HG02571 (cell line): ENCODE results near the gene STAC3.
A peak's percentile ranks its signal among the peaks of the same experiment; 100 is the strongest.

Experiments
- ATAC-seq: cut with Tn5 transposase; IDR thresholded peaks from one replicate; pipeline ENCODE4 v1.9.1; 2021; ENCODE audit warnings: mild to moderate bottlenecking, moderate library complexity; ENCODE audit not compliant: unreplicated experiment

The STAC3 gene

DNA sequence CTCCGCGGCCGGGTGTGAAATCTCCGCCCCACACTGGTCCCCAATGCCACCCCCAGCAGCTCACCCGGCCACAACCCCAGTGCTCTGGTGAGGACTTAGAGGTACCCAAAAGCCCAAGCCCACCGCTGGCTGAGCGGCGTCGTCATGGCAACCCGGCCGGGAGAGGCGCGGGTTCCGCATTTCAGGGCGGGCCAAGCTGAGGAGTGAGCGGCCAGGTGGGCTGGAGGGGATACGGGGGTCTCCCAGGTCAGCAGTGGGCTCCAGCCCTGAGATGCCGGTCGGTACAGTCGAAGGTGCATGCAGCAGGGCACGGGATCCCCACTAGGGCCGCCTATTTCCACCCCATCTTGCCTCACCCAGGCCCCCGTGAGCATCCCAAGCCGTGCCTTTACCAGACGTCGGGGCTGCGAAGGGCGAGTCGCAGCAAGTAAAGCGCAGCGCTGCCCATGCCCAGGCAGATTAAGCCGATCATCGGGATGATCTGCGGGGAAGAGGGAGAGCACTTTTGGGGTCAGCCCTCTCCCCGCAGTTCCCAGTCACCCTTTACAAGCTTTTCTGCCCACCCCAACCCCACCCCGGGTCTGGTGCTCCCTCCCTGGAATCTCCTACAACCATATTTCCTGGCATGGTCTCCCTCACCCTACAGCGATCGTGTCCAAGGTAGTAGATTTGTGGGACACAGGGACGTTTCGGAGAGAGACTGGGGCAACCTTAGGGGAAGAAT, 14.6 kb downstream of the STAC3 start:
- no peak for ATAC-seq

DNA sequence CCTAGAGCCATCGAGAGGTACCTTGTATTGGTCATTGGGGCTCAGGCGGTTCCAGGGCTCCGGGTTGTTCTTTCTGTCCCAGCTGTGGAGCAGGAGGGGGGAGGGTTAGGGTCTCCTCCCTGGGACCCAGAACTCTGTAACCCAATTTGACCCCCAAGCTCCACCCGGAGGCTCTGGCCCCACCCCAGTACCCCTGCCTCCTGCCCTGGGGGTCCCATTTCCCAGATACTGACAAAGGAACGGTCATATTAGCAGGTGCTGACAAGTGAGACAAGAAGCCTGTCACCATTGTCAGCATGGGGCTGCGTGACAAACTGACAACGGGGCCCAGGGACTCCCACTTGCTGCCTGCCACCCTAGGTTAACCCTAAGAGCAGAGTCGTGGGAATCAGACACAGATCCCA, 15.3 kb downstream of the STAC3 start:
- no peak for ATAC-seq

DNA sequence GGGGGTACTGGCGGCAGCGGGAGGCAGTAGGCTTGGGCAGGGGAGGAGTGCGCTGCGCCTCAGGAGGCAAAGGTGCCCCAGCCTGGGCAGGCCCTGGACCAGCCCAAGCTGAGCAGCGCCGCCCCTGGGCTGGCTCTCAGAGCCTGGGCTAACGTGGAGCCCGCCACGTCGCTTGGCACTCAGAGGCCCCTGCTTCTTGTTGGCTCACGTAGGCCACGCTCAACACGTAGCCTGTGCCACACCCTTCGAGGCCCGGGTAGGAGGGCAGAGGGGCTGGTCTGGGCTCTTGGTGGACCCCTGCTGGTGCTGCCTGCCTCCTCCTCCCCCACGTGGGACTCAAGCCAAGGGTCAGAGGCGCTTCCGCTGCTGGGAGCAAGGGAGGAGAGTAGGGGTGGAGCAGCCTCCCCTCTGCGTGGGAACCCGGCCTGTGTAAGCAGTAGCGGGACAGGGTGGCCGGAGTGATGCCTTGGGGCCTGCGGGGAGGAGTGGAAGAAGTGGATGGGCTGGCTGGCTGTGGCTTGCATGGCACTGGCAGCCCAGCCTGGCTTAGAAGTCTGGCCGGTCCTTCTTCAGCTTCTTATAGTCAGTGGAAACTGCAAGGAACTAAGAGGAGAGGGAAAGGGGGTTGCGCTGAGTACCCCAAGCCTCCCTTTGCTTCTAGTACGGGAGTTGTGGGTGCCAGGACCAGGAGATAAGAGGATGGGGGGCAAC, 15.8 kb downstream of the STAC3 start:
- no peak for ATAC-seq

DNA sequence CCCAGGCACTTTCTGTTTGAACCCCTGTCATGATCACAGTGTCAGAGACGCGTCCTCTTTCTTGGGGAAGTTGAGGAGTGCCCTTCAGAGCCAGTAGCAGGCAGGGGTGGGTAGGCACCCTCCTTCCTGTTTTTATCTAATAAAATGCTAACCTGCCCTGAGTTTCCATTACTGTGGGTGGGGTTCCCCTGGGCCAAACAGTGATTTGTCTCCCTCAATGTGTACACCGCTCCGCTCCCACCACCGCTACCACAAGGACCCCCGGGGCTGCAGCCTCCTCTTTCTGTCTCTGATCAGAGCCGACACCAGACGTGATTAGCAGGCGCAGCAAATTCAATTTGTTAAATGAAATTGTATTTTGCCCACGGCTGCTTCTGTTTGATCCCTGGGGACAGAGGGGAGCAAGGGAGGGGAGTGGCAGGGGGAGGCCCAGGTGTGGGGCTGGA, 16.4 kb downstream of the STAC3 start:
- ATAC-seq, result no peak

DNA sequence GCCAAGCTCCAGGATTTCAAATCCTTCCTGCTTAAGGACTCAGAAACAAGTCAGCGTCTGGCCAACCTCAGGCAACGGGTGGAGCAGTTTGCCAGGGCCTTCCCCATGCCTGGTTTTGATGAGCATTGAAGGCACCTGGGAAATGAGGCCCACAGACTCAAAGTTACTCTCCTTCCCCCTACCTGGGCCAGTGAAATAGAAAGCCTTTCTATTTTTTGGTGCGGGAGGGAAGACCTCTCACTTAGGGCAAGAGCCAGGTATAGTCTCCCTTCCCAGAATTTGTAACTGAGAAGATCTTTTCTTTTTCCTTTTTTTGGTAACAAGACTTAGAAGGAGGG, 16.8 kb downstream of the STAC3 start:
- no peak for ATAC-seq

DNA sequence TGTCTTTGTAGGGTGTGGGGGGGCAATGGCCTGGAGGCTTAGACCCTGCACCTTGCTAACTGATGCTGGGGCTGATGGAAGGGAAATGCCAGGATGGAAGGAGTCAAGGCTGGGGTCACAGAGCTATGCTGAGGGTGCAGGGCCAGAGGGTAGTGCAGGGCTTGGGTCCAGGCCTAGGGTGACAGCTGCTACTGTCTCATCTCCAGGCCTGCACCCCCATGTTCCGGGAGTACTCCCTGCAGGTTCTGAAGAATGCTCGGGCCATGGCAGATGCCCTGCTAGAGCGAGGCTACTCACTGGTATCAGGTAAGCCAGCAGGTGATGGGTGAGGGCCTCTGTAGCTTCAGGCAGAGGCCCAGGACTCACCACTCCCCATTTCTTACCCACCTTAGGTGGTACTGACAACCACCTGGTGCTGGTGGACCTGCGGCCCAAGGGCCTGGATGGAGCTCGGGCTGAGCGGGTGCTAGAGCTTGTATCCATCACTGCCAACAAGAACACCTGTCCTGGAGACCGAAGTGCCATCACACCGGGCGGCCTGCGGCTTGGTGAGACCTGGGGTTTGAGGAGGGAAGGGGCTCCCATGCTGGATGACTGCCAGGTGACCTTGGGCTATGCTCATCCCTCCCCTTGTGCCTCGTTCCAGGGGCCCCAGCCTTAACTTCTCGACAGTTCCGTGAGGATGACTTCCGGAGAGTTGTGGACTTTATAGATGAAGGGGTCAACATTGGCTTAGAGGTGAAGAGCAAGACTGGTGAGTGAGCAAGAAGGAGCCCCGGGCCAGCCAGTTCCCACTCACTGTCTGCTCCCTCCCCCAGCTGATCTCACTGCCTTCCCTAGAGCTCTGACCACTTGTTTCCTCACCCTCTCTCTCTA, 17.4 kb downstream of the STAC3 start:
- ATAC-seq, result no peak

DNA sequence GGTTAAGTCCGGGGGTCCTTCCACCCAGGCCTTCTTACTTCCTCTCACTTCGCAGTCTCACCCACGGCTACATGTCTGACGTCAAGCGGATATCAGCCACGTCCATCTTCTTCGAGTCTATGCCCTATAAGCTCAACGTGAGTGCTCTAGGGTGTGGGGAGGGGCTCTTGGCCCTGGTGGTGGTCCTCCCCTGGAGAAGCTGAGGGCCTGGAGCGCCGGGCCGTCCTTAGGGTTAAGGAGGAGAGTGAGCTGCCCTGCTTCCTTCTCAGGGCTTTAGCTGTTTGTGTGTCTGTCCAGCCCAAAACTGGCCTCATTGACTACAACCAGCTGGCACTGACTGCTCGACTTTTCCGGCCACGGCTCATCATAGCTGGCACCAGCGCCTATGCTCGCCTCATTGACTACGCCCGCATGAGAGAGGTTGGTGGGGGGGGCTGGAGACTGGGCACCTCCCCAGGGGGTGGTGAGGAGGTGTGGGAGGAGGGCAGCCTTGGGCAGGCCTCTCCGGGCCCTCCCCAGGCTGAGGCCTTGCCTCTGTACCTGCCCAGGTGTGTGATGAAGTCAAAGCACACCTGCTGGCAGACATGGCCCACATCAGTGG, 18.7 kb downstream of the STAC3 start:
- no peak for ATAC-seq

DNA sequence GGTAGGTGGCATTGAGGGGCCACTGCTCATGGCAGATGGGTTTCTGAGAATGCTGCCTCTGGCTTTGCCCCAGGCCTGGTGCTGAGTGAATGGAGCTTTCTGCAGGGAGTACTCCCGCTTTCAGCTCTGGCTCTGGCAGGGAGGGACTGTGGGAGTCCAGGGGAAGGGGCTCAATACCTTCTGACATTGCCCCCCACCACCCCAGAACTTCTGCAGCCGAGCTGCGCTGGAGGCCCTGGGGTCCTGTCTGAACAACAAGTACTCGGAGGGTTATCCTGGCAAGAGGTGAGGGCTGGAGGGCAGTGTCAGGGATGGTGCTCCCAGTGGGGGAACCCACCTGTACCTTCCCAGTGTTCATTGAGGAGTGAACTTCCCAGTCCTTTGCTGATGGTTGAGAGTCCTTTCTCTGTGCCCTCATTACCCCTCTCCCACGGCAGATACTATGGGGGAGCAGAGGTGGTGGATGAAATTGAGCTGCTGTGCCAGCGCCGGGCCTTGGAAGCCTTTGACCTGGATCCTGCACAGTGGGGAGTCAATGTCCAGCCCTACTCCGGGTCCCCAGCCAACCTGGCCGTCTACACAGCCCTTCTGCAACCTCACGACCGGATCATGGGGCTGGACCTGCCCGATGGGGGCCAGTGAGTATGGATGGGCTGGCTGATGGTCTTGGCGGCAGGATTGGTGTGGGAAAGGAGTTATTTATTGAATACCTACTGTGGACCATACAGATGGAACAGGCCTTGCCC, 19.5 kb downstream of the STAC3 start:
- no peak for ATAC-seq

DNA sequence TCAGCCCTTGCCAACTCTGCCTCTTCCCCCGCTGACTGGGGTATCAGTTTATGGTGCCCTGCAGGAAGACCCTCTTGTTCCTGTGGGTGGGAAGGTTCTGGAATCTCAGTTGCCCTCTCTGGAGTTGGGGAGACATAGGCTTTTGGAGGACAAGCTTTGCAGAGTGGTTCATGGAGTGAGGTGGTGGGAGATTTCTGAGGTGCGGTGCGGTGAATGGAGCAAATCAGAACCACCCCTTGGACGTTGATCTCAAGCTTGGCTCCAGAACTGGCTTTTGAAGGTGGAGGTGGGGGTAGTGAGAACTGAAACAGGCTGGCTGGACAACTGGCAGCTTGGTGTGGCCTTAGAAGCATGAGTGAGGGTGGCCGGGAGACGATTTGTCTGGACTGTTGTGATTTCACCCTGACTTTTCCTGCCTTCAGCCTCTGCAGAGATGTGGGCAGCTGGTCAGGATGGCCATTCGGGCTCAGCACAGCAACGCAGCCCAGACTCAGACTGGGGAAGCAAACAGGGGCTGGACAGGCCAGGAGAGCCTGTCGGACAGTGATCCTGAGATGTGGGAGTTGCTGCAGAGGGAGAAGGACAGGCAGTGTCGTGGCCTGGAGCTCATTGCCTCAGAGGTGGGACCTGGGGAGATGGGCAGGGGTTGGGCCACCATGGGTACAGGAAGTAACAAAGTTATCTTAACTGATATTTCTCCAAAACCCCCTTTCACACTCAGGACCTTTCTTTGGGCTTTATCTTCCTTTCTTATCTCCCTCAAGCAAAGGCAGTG, 20.4 kb downstream of the STAC3 start:
- no peak for ATAC-seq

DNA sequence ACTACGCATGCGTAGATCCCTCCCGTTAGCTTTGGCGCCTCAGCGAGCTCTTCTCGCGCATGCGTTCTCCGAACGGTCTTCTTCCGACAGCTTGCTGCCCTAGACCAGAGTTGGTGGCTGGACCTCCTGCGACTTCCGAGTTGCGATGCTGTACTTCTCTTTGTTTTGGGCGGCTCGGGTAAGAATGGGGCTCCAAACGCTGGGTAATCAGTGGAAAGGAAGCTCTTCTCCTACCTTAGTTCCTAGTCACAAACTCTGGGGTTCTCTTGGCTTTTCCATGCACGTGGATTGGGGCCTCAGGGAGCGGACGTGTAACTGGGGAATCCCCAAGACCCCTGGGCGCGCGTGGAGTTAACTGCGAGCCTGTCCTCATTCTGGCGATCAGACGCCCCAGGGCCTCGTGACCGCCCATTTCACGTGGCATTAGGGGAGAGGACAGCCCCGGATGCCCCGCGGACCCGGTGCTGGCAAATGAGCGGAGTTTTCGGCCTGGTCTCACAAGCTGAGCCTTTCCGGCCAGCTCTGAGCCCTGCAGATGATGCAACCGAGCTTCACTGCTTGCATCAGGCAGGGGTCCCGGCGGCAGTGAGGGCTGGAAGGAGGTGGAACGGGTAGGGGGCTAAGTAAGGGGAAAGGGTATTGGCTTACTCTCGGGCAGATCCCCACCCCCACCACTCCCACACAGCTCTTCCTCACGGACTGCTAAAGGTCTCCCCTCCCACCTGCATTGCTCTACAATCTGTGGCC, 21.2 kb downstream of the STAC3 start, which contains the start of gene SHMT2:
SHMT2 (plus strand) TSS at position 78 of the 747 bp plus-strand sequence; CDS start at position 146, 68 bp downstream.
- peak; percentile 62 for ATAC-seq

DNA sequence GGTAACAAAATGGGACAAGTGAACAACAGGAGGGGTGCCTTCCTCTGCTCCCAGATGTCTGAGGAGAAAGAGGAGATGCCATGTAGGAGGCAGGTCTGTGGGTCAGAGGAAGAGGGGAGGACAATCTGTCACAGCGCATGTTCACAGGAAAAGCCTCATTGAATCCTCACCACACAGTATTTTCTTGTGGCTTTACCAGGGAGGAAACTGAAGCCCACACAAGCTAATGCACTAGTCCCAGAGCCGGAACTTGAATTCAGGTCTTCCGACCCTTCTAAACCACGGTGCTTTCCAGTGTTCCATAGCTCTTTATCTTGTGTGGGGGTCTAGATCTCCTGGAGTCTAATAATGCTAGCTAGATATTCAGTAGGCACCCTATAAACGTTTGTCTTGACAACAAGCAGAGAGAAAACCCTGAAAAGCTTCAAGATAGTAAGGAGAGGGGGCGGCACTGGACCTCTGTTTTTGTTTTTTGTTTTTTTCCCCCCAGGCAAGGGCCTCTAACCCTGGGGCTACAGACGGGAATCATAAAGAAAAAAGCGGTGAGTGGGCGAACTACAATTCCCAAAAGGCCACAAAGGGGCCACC, 21.8 kb downstream of the STAC3 start:
- ATAC-seq, result no peak

DNA sequence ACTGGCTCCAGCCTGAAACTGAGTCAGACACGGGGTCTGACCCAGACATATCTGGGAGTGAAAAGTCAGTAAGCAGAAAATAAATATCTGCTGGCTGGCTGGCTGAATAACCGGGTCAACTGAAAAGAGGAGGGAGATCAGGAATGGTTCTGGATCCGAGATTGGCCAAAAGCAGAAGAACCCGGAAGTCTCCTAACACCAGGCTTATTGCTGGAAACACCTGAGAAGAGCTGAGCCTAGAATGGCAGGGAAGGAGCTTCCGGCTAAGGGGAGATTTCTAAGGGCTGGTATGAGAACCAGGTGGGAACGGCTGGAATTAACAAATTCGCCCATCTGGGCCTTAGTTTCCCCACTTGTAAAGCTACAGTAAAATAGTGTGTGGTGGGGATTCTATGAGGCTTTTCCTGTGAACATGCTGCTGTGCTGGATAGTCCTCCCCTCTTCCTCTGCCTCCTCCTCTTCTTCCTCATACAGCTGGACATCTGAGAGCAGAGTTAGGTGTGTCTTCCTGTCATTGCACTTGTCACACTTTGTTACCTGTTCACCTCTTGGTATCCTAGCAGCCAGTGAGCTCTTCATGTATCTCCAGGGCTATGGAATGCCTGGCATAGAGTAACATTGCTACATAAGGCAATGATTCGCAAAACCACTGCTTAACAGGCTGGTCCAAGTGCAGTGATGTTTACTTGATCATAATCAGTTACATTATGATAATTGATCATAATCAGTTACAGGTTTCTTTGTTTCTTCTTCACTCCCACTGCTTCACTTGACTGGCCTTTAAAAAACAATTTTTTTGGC, 23.5 kb downstream of the STAC3 start:
- no peak for ATAC-seq

DNA sequence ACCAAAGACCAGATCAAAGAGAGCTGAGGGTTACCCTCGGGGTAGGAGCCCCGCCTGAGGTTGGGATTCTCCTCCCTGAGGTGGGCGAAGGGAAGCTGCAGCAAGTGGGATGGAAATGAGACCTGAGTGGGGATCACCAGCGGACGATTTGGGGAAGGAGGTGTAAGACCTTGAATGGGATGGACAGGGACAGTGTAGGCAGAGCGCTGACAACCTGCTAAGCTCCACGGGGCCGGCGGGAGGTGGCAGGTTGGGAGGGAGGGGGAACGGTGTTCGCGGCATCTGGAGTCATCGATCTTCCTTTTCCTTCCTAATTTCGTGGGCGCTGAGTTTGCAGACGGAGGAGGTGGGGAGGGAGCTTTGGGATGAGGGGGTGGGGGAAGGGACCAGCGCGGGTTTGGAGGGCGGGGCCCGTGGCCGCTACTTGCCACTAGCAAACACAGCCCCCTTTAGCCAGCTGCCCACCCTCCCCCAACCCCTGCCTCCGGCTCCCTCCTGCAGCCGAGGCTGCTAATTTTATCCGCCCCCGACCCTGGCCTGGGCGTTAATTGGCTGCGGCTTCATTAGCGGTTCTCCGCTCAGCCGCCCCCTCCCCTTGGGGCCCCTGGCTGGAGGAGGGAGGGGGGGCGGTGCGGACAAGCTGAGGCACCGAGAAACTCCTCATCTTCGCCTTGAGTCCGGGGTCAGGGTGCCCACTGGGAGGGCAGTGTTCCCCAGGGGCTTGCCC, 24.2 kb downstream of the STAC3 start:
- no peak for ATAC-seq

DNA sequence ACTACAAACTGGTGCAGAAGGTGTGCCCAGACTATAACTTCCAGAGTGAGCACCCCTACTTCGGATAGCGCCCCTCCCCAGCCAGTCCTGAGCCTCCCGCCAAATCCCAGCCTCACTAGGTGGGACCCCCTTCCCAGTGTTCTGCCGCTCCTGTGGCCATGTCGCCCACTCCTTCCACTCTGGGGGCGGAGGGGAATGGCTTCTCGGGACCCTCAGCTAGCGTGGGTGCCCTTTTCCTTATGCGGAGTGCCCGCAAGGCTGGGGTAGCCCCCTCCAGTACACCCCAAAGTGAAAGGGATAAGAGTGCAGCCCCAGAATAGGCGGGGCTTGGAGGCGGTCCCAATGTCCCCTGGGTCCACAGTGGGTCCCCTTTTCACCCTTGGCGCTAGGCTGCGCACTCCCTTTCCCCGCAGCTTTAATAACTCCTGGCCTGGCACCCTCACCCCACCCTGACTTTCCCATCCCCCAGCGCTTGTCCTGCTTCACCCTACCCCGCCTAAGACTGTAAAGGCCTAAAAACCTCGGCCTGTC, 25.2 kb downstream of the STAC3 start:
- no peak for ATAC-seq

DNA sequence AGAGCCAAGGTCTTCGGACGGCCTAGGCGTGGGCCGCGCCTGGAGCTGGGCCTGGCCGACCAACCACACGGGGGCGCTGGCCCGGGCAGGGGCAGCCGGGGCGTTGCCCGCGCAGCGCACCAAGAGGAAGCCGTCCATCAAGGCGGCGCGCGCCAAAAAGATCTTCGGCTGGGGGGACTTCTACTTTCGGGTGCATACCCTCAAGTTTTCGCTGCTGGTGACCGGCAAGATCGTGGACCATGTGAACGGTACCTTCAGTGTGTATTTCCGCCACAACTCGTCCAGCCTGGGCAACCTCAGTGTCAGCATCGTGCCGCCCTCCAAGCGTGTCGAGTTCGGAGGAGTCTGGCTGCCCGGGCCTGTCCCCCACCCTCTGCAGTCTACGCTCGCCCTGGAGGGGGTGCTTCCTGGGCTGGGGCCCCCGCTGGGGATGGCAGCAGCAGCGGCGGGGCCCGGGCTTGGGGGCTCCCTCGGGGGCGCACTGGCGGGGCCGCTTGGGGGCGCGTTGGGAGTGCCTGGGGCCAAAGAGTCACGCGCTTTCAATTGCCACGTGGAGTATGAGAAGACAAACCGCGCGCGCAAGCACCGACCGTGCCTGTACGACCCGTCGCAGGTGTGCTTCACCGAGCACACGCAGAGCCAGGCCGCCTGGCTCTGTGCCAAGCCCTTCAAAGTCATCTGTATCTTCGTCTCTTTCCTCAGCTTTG, 25.9 kb downstream of the STAC3 start:
- ATAC-seq, result no peak

DNA sequence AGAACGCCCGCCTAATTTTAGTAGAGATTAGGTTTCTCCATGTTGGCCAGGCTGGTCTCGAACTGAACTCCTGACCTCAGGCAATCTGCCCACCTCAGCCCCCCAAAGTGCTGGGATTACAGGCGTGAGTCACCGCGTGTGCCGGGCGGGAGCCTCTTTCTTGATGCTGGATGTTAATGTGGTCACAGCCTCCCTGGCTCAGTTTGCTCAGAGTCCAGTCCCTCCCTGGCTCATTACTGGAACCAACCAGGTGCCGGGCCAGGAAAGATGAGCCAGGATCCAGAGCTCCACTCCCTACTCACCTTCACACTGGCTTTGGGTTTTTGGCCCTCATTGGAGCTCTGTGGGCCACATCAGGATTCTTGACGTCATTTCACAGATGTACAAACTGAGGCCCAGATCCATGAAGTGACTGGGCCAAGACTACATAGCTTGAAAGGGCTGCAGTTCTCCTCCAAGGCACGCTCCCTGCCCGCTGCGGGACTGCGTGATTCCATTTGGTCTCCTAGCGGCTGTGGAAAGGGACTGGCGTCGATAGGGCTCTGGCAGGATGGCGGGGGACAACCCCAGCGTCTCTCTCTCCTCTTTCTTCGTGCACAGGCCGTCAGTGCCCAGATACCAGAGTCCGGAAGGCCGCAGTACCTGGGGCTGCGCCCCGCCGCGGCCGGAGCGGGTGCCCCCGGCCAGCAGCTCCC, 26.6 kb downstream of the STAC3 start:
- no peak for ATAC-seq
